Esophagus muscularis mucosa (tissue), 4 donors: ENCODE results near the gene SCN9A. TPM values are rescaled to one million over a fixed set of nuclear protein-coding genes. Genes with fewer than 3 reads are reported as not detected.

Experiments used
- DNase-seq: peaks from one replicate; pipeline ENCODE4 v3.0.0-alpha.2; 2017; ENCODE audit errors: extremely low spot score
- H3K27ac ChIP-seq, 4 donors: fragments of 200-600 bp; sonication (generic); replicated peaks in 1 of 4; 1 replicate in 3 of 4; 2 replicates in 1 of 4; pipeline ENCODE4 v1.5.1; 2016 to 2019; ENCODE audit warnings: mild to moderate bottlenecking in 1 of 4
- H3K27me3 ChIP-seq, 4 donors: fragments of 200-600 bp; sonication (generic); one replicate each; pipeline versions ENCODE4 v1.5.1 to v1.6.0; 2016 to 2019
- H3K36me3 ChIP-seq, 4 donors: fragments of 200-600 bp; sonication (generic); one replicate each; pipeline ENCODE4 v1.5.1; 2016 to 2019
- H3K4me1 ChIP-seq, 4 donors: fragments of 200-600 bp; sonication (generic); one replicate each; pipeline ENCODE4 v1.5.1; 2016 to 2019
- H3K4me3 ChIP-seq, 4 donors: fragments of 200-600 bp; sonication (generic); 1 replicate in 2 of 4; 2 replicates in 2 of 4; pipeline ENCODE4 v1.5.1; 2016 to 2019; ENCODE audit warnings: mild to moderate bottlenecking in 4 of 4, moderate library complexity in 1 of 4
- H3K9me3 ChIP-seq, 4 donors: fragments of 200-600 bp; sonication (generic); 1 replicate in 3 of 4; 2 replicates in 1 of 4; pipeline ENCODE4 v1.5.1; 2016 to 2019
- EP300 ChIP-seq: sonication (generic); formaldehyde crosslinking; IDR thresholded peaks from one replicate; pipeline ENCODE4 v1.6.1; 2017; ENCODE audit warnings: antibody characterized with exemption
- POLR2A ChIP-seq: fragments of 450-650 bp; IDR thresholded peaks from one replicate; pipeline ENCODE4 v1.6.1; 2017; ENCODE audit warnings: antibody characterized with exemption, moderate library complexity, mild to moderate bottlenecking, low read depth
- POLR2AphosphoS5 ChIP-seq, 2 donors: sonication (generic); formaldehyde crosslinking; IDR thresholded peaks; one replicate each; pipeline ENCODE4 v1.6.1; 2017; ENCODE audit warnings: antibody characterized with exemption in 2 of 2
- WGBS: methylation state at CpG from one replicate; pipeline ENCODE4 v1.1.5; 2018; 5-methylcytosine and 5-hydroxymethylcytosine counted together
- intact Hi-C: fragments of 100-400 bp; cut with DNase I; formaldehyde crosslinking; loops from one replicate; pipeline ENCODE4 v1.15.1; 2023
- total RNA-seq, 4 donors: library from RNA; depleted of rRNA; stranded (reverse); fragments of >200 nt; gene quantifications; one replicate each; pipeline versions ENCODE4 v1.1.0 to v1.2.1, GENCODE V29; 2016
- TF ChIP-seq, protein P1 (sequence below), 3 experiments: fragments of 200-600 bp in 2 of 3; fragments of 450-650 bp in 1 of 3; sonication (generic) in 2 of 3; IDR thresholded peaks; one replicate each; pipeline ENCODE4 v1.5.1; 2017 to 2019; ENCODE audit warnings: antibody characterized with exemption in 3 of 3, mild to moderate bottlenecking in 2 of 3, moderate library complexity in 1 of 3

Gene SCN9A
- total RNA-seq, 4 donors from 2014 or later: 4.0 to 7.8 (median 5.2) TPM

DNA sequence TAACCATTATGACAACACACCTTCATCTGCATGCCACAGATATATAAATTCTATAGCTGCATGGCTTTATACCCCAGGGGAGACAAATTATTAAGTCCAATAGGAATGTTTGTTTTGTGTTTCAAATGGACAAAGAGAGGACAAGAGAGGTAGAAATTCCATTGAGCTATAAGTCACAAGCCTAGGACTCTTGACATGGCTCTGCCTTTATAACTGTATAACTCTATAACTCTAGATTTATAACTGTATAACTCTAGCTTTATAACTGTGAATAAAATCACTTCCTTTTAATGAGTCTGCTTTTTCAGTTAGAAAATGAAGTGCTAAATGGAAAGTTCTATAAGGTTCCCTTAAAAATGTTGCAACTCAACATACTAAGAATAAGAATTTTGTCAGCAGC, 106.4 kb downstream of the SCN9A start:
- no peak overlapping the region for H3K27ac ChIP-seq
- no peaks in the 10 kb centered on the region for H3K27me3 ChIP-seq
- no peak overlapping the region for H3K4me3 ChIP-seq
- H3K9me3 ChIP-seq: no peaks in the 10 kb centered on the region
- no peaks in the 10 kb centered on the region for H3K36me3 ChIP-seq
- H3K4me1 ChIP-seq: no peaks in the 10 kb centered on the region
- DNase-seq: no peak
- intact Hi-C loops: no loop called here
- no peak for TF ChIP-seq POLR2AphosphoS5 (IDR thresholded peaks at IDR 0.05)
- TF ChIP-seq, protein P1, sequence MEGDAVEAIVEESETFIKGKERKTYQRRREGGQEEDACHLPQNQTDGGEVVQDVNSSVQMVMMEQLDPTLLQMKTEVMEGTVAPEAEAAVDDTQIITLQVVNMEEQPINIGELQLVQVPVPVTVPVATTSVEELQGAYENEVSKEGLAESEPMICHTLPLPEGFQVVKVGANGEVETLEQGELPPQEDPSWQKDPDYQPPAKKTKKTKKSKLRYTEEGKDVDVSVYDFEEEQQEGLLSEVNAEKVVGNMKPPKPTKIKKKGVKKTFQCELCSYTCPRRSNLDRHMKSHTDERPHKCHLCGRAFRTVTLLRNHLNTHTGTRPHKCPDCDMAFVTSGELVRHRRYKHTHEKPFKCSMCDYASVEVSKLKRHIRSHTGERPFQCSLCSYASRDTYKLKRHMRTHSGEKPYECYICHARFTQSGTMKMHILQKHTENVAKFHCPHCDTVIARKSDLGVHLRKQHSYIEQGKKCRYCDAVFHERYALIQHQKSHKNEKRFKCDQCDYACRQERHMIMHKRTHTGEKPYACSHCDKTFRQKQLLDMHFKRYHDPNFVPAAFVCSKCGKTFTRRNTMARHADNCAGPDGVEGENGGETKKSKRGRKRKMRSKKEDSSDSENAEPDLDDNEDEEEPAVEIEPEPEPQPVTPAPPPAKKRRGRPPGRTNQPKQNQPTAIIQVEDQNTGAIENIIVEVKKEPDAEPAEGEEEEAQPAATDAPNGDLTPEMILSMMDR (IDR thresholded peaks at IDR 0.05): no peak
- no peak for TF ChIP-seq POLR2A
- TF ChIP-seq EP300: no peak

DNA sequence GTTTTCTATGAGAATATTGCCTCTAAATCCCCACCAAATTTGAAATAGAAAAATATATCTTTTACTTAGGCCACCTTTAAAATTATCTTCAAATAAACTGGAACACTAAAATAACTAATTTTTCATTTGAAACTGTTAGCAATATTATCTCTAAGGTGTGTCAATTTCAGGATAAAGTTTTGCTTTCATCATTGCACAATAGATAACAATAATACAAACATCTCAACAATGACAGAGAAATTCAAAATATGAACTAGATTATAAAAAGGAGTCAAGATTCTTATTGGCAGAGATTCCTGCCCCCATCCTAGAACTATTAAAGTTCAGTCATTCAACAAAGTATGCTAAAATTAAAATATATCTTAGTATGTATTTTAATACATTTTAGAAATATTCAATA, 117.9 kb downstream of the SCN9A start:
- no peak for DNase-seq
- H3K27ac ChIP-seq: no peak overlapping the region
- no peaks in the 10 kb centered on the region for H3K36me3 ChIP-seq
- H3K9me3 ChIP-seq: no peaks in the 10 kb centered on the region
- intact Hi-C loops: no loop called here
- no peak overlapping the region for H3K4me3 ChIP-seq
- H3K4me1 ChIP-seq: no peaks in the 10 kb centered on the region
- TF ChIP-seq POLR2AphosphoS5 (IDR thresholded peaks at IDR 0.05) (no peak), EP300 (no peak), POLR2A (no peak)
- TF ChIP-seq, protein P1 (IDR thresholded peaks at IDR 0.05): no peak
- no peaks in the 10 kb centered on the region for H3K27me3 ChIP-seq

DNA sequence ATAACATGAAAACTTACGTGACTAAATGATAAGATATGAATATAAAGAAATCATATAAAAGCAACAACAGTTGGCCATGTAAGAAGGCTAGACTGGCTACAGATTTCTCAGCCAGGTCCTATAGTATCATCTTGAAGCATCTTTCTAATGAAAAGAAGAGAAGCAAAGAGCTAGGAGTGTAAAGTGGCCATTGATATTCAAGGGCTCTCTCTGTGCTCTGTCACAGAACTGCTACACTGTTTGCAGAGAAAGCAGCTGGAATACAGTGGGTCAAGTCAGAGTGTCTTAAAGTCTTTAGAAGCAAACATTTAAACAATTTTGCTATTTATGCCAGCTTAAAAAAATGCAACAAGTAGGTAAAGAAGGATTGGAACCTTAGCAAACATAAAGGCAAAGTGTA, 118.8 kb downstream of the SCN9A start:
- no peak for DNase-seq
- no peak overlapping the region for H3K27ac ChIP-seq
- no peaks in the 10 kb centered on the region for H3K9me3 ChIP-seq
- no peaks in the 10 kb centered on the region for H3K27me3 ChIP-seq
- H3K4me3 ChIP-seq: no peak overlapping the region
- no peaks in the 10 kb centered on the region for H3K36me3 ChIP-seq
- intact Hi-C loops: no loop called here
- TF ChIP-seq POLR2A: no peak
- TF ChIP-seq, protein P1 (IDR thresholded peaks at IDR 0.05): no peak
- TF ChIP-seq POLR2AphosphoS5 (IDR thresholded peaks at IDR 0.05): no peak
- no peak for TF ChIP-seq EP300
- WGBS: 100% methylated on average over 1 of the region's 1 CpG
- no peaks in the 10 kb centered on the region for H3K4me1 ChIP-seq

DNA sequence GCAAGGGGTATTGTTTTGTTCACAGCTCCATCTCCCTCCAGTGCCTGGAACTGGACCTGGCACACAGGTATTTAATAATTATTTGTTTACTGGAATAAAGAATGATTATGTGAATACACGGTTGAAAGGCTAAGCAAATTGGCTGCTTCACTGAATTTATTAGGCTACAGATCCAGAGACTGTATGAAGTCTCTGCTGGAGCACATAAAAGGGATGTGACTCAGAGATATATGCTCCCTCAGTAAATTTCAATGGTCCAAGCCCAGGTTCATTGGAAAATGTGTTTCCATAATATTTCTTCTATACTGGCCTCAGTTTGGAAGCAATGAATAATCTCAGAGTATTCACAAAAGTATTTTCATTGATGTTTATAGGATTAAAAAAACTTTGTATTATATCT, 126.4 kb downstream of the SCN9A start:
- Histone ChIP-seq H3K4me3 (no peak overlapping the region), H3K27ac (no peak overlapping the region), H3K9me3 (no peaks in the 10 kb centered on the region), H3K27me3 (no peaks in the 10 kb centered on the region), H3K36me3 (no peaks in the 10 kb centered on the region), H3K4me1 (no peaks in the 10 kb centered on the region)
- 88% methylated on average over 1 of the region's 1 CpG for WGBS
- DNase-seq: no peak
- intact Hi-C loops: no loop called here
- no peak for TF ChIP-seq POLR2AphosphoS5 (IDR thresholded peaks at IDR 0.05)
- TF ChIP-seq POLR2A: no peak
- TF ChIP-seq, protein P1 (IDR thresholded peaks at IDR 0.05): no peak
- no peak for TF ChIP-seq EP300

DNA sequence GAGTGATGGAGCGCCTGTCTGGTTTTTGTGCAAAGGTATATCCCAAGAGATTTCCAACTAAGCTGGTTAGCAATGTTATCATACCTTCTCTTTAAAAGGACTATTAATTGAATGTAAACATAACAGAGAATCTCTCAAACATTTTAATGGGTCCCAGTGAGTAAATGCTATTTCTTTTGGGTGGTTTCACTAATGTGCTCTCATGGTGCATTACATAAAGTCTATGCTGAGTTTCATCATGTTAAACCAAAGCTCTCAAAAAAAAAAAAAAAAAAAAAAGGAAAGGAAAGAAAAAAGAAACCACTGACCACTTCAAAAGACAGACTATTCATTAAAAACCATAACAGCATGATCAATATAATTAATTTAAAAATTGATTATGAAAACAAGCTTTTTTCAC, 128.8 kb downstream of the SCN9A start:
- H3K4me1 ChIP-seq: no peaks in the 10 kb centered on the region
- WGBS: 96% methylated on average over 1 of the region's 1 CpG
- no peaks in the 10 kb centered on the region for H3K36me3 ChIP-seq
- TF ChIP-seq EP300 (no peak), POLR2AphosphoS5 (IDR thresholded peaks at IDR 0.05) (no peak), POLR2A (no peak)
- TF ChIP-seq, protein P1 (IDR thresholded peaks at IDR 0.05): no peak
- H3K4me3 ChIP-seq: no peak overlapping the region
- H3K27me3 ChIP-seq: no peaks in the 10 kb centered on the region
- no peak for DNase-seq
- intact Hi-C loops: no loop called here
- H3K27ac ChIP-seq: no peak overlapping the region
- H3K9me3 ChIP-seq: no peaks in the 10 kb centered on the region
